Measurements from ENCODE around the gene ZFX. TPM values are rescaled to one million over a fixed set of nuclear protein-coding genes. Genes with fewer than 3 reads are reported as not detected.

Gene ZFX
- total RNA-seq, 1 experiment from 2014 or later, result 66.8 TPM

- no peak overlapping the region for H3K4me3 Mint-ChIP-seq
- Histone ChIP-seq H2BK120ac (ENCODE audit: low read depth, low read length, poor library complexity, severe bottlenecking) (no peak overlapping the region), H4K5ac (ENCODE audit: insufficient read length, low read depth, low read length) (no peak overlapping the region), H3K18ac (ENCODE audit: insufficient read length, low read depth, low read length) (no peak overlapping the region), H4K8ac (replicated peaks; ENCODE audit: insufficient read length, low read depth, low read length) (no peak overlapping the region), H3K27ac (ENCODE audit: insufficient read length, low read depth, low read length) (no peak overlapping the region), H2BK15ac (ENCODE audit: low read depth, low read length) (no peak overlapping the region), H2AK5ac (ENCODE audit: insufficient read length, low read length) (no peak overlapping the region), H4K20me1 (ENCODE audit: control insufficient read depth, insufficient read depth, insufficient read length) (no peaks in the 10 kb centered on the region), H3K23ac (ENCODE audit: insufficient read length, low read depth, low read length) (no peak overlapping the region), H3K4me2 (ENCODE audit: insufficient read depth, insufficient read length, low read length) (no peak overlapping the region), H3K56ac (ENCODE audit: insufficient read length, low read depth, low read length) (no peak overlapping the region), H3K9ac (ENCODE audit: extremely low read depth, insufficient read length, low read length) (no peak overlapping the region), H3K4ac (ENCODE audit: low read depth, low read length) (no peak overlapping the region), H3T11ph (ENCODE audit: low read length) (no peak overlapping the region), H3K23me2 (ENCODE audit: insufficient read length, low read depth, low read length, poor library complexity, severe bottlenecking) (no peaks in the 10 kb centered on the region), H3K27me3 (ENCODE audit: insufficient read depth, low read length) (no peaks in the 10 kb centered on the region), H2BK12ac (ENCODE audit: insufficient read length, low read depth, low read length) (no peak overlapping the region), H3K9me3 (ENCODE audit: control insufficient read depth, low read depth, low read length) (no peaks in the 10 kb centered on the region), H2AFZ (ENCODE audit: low read length) (no peak overlapping the region), H3K79me2 (ENCODE audit: insufficient read depth, low read length) (no peaks in the 10 kb centered on the region), H3K14ac (ENCODE audit: insufficient read depth, low read length) (no peak overlapping the region), H2BK5ac (ENCODE audit: insufficient read length, low read length) (no peak overlapping the region), H2BK20ac (ENCODE audit: low read depth, low read length, poor library complexity, severe bottlenecking) (no peak overlapping the region), H3K4me1 (ENCODE audit: insufficient read depth, low read length) (no peaks in the 10 kb centered on the region), H4K91ac (ENCODE audit: insufficient read length, low read depth, low read length) (no peak overlapping the region), H3K79me1 (ENCODE audit: insufficient read depth, low read depth, low read length, poor library complexity, severe bottlenecking) (no peaks in the 10 kb centered on the region)
- peak overlapping the region in 1 of 3 experiments; percentile 26; a peak in 1 of 7 replicates for H3K27ac Mint-ChIP-seq
- H3K9me3 Mint-ChIP-seq, result peaks cover 11 to 14% of the 10 kb centered on the region in 2 experiments
- H3K4me1 Mint-ChIP-seq, result no peaks in the 10 kb centered on the region
- no peak for TF ChIP-seq CTCF (conservative IDR thresholded peaks at IDR 0.05)
- peaks cover 2 to 10% (median 4%) of the 10 kb centered on the region in 3 experiments; a peak in 5 of 7 replicates for H3K36me3 Mint-ChIP-seq (ENCODE audit: insufficient read depth in 1 of 3, low read depth in 3 of 3)
- DNase-seq, result no peak
- H3K27me3 Mint-ChIP-seq (ENCODE audit: low read depth), result no peaks in the 10 kb centered on the region
- WGBS (ENCODE audit: extremely low coverage, insufficient read length, low lambda C conversion rate), result no CpG with 5 or more reads among the region's 5 CpGs
Observed at GRCh38 chrX:24221872-24222271, 72.3 kb downstream of the ZFX start.
